Mesenteric fat pad (tissue), 1 donor: Measurements from ENCODE around the gene TAS1R1. TPM values are rescaled to one million over a fixed set of nuclear protein-coding genes. Genes with fewer than 3 reads are reported as not detected.

Experiments used
- DNase-seq: peaks from one replicate; pipeline ENCODE4 v3.0.0-alpha.2; 2020; ENCODE audit warnings: low spot score
- total RNA-seq: library from RNA; stranded (reverse); fragmentation: NEBNext Ultra II Directional; extraction: Animal tissue kit (Norgen Biotek cat#: 25700); gene quantifications from one replicate; pipeline ENCODE4 v1.2.1, GENCODE V29; 2021
- donor health status: DM: yes; HTN: yes; CAD: no.

Gene TAS1R1
- total RNA-seq, 1 donor from 2014 or later = not detected

- DNase-seq = no peak
These were observed 15.9 kb downstream of the TAS1R1 start for GRCh38 chr1:6570987-6571386.

DNA sequence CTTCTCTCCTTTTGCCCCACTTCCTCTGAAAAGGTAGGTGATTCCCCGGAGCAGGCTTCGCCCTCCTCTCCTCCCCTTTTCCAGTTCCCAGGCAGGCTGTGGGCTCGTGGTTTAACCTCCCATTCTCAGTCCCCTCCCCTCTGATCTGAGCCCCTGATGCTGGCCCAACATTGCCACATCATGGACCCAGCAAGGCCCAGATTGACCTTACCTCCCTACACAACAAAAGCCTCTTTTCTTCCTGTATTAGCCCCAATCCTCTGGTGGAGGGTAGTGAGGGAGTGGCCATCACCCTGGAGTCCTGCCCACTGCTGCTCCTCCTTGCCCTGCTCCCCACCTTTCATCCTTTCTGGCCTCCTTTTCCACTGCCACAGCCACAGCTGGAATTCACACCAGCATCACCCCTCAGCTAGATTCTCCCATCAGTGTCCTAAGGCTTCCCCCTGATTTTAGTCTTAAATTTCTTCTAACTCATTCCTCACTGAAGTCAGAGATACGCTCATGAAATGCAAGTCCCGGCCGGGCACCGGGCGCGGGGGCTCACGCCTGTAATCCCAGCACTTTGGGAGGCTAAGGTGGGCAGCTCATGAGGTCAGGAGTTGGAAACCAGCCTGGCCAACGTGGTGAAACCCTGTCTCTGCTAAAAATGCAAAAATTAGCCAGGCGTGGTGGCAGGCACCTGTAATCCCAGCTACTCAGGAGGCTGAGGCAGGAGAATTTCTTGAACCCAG, 17.7 kb downstream of the TAS1R1 start:
- DNase-seq = no peak

DNA sequence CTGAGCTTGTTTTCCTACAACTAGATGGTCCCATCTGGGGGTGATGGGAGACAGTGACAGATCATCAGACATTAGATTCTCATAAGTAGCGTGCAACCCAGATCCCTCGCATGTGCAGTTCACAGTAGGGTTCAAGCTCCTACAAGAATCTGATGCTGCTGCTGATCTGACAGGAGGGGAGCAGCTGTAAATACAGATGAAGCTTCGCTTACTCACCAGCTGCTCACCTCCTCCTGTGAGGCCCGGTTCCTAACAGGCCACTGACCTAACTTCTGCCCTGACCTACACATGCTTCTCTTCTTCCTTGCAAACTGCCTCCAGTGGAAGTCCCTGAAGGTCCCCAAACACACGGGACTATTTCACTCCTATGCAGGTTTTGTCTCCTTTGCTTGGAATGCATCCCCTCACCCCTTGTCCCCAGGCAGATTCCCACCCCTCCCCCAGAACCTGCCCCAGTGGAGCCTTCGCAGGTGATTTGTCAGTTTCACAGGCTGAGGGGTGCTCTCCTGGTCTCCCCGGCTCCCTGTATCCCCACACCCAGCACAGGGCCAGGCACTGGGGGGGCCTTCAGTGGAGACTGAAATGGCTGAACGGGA, 19.0 kb downstream of the TAS1R1 start:
- no peak for DNase-seq

- DNase-seq = no peak
These were observed 19.7 kb downstream of the TAS1R1 start for GRCh38 chr1:6574818-6575217.

DNA sequence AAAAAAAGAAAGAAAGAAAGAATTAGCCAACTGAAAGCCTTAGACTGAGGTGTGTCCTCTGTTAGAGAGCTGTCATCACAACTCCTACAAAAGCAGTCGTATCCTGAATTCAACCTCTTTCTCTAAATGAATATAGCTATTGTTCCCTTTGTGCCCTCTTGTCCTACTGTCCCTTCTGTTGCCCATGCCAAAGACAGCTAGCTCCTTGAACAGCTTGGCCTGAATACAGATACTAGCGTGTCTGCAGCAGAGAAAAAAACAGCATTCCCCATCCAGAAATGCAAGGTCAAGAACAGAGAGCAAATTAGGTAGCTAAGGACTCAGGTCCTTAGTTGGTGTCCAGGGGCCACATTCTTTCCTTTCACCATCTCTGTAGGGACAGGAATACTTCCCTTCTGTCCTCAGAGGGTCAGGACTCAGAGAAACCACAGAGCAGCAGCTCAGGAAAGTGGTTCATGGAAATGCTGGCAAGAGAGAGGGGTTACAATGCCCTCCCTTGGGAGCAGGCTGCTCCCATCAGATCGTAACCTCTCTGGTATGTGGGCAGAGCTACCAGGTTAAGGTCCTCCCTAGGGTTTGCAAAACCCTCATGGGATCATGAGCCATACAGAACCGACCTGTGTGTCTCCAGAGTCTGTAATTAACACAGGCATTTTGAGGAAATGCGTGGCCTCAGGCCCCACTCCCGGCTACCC, 22.9 kb downstream of the TAS1R1 start:
- no peak for DNase-seq

GRCh38 chr1:6578624-6579373, 23.7 kb downstream of the TAS1R1 start:
- no peak for DNase-seq

- peak; percentile 100 for DNase-seq
These were observed 24.4 kb downstream of the TAS1R1 start, which contains the start of gene ZBTB48 for GRCh38 chr1:6579374-6580118. ZBTB48 (plus strand) TSS chr1:6579994; CDS start chr1:6580610, 616 bp downstream.

- no peak for DNase-seq
These were observed 25.0 kb downstream of the TAS1R1 start for GRCh38 chr1:6580119-6580592.

- DNase-seq = no peak
These were observed 25.7 kb downstream of the TAS1R1 start for GRCh38 chr1:6580593-6581409.

- no peak for DNase-seq
These were observed 26.6 kb downstream of the TAS1R1 start for GRCh38 chr1:6581561-6582305.

DNA sequence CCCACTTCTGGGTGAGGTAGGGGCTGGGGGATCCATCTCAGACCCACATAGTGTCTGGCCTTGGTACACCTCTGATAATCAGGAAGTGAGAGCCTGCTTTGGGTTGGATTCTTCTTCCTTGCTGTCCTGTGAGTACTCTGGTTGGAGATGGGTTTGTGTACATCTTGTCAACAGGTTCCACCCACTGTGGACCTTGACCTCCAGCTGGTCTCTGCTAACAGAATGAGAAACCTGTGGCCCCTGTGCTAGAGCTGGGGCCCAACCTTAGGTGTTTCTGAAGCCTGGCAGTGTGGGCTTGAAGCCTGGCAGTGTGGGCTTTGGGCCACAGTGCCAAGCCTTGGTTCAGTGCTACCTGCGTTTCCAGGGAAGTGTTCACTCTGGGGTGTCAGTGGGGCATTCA, 27.3 kb downstream of the TAS1R1 start:
- no peak for DNase-seq

GRCh38 chr1:6584126-6585080, 29.3 kb downstream of the TAS1R1 start:
- DNase-seq = no peak

DNA sequence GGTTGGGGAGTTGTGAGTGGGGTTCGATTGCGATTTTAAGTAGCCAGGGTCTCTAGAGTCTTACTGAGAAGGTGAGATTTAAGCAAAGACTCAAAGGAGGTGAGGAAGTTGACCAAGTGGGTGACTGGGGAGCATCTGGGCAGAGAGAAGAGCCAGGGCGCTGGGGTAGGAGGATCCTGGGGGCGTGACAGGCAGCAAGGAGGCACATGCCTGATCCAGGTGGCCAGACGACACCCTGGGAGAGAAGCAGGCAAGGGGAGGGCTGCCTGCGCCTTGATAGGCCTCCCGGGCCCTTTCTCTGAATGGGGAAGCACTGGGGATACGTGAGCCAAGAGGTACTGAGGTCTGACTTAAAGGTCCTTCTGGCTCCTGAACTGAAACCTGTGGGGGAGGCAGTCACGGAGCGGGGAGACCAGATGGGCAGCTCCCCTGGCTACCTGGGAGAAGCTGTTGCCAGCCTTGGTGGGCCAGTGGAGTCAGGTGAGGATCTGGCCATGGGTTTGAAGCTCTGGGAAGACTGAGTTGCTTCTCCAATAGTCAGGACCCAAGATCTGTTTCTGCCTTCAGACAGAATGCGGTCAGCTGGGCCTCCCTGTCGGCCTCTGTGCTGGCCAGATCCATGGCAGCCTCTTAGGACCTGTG, 30.1 kb downstream of the TAS1R1 start:
- no peak for DNase-seq

DNA sequence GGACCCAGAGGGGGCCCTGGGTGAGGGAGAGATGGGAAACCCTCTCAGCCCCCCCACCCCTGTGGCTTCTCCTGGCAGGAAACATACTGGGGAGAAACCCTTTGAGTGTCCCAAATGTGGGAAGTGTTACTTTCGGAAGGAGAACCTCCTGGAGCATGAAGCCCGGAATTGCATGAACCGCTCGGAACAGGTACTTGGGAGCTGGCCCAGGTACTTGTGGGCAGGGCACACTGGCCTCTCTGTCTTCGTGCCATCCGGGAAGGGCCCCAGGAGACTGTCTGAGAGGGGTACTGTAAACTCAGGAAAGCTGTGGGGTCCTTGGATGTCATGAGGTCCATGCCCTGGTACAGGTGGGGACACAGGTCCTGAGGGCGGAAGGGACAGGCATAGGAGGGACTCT, 30.7 kb downstream of the TAS1R1 start:
- DNase-seq = no peak

DNA sequence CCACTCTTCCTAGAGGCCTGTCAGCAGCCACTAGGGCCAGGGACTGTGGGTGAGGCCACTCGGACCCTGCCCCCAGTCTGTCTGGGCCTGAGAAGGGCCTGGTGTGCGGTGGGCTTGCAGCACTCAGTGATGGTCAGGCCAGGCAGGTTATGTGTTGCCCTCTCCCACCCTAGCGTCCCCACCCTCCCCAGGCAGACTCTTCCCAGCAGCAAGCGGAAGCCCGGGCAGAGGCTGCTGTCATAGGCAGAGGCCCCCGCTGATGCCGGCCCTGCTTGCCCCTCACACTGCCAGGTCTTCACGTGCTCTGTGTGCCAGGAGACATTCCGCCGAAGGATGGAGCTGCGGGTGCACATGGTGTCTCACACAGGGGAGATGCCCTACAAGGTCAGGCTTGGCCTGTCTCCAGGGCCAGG, 31.3 kb downstream of the TAS1R1 start:
- no peak for DNase-seq

GRCh38 chr1:6587261-6588005, 32.3 kb downstream of the TAS1R1 start:
- no peak for DNase-seq
